Measurements from ENCODE around the gene UBE2D2. TPM values are rescaled to one million over a fixed set of nuclear protein-coding genes. Genes with fewer than 3 reads are reported as not detected.
A peak's percentile ranks its signal among the peaks of the same experiment; 100 is the strongest.

Gene UBE2D2
- total and polyA plus RNA-seq, 2 donors (not counting 1 experiment from before 2014, with no cell fraction given): 64.3 to 168 TPM

- H3K9ac ChIP-seq (ENCODE audit: low read length): peak overlapping the region; percentile 51
- H3K27ac ChIP-seq (ENCODE audit: low read length in 2 of 2): peak overlapping the region; percentile 60 to 78
- no peaks in the 10 kb centered on the region for H3K27me3 ChIP-seq (replicated peaks in 1 of 4; ENCODE audit: control extremely low read depth in 1 of 4, control insufficient read depth in 3 of 4, insufficient read depth in 4 of 4, low read length in 3 of 4)
- Mint-ChIP-seq H3K4me3 (peak overlapping the region; percentile 89), H3K9me3 (ENCODE audit: insufficient read depth) (no peaks in the 10 kb centered on the region), H3K27ac (peak overlapping the region; percentile 96), H3K4me1 (peaks cover 90% of the 10 kb centered on the region), H3K27me3 (no peaks in the 10 kb centered on the region)
- peaks cover 99% of the 10 kb centered on the region for H4K20me1 ChIP-seq (ENCODE audit: control insufficient read depth, insufficient read depth, low read length, poor library complexity, severe bottlenecking)
- H3K79me2 ChIP-seq (ENCODE audit: control insufficient read depth, insufficient read depth, low read length): peaks cover 99% of the 10 kb centered on the region
- intact Hi-C loops (cut with micrococcal nuclease): no loop called here
- peak overlapping the region; percentile 94 for H3K4me2 ChIP-seq (replicated peaks; ENCODE audit: low read depth, low read length, poor library complexity, severe bottlenecking)
- peaks cover 0 to 26% of the 10 kb centered on the region in 2 experiments for H3K36me3 ChIP-seq (replicated peaks in 1 of 2; ENCODE audit: control extremely low read depth in 1 of 2, control insufficient read depth in 1 of 2, extremely low read depth in 1 of 2, insufficient read depth in 2 of 2, low read length in 1 of 2)
- DNase-seq (peak; percentile 36), ATAC-seq (ENCODE audit: low read depth) (no peak)
- ChIA-PET POLR2A (interaction anchor here (0.8 to 2.4 kb wide), 11 partner anchors 8 to 96 kb away, joined by 3 to 10 read pairs (median 4); partner anchors contain the start of genes CXXC5 and UBE2D2), CTCF (interaction anchor here (5.0 to 15.3 kb wide), 3 partner anchors 10 to 108 kb away, joined by 21 to 188 read pairs (median 82); no protein-coding TSS in a partner anchor)
- H3K4me1 ChIP-seq (ENCODE audit: control insufficient read depth in 2 of 2, insufficient read depth in 2 of 2, low read length in 2 of 2): peaks cover 98 to 100% of the 10 kb centered on the region in 2 donors
- H2AFZ ChIP-seq (ENCODE audit: insufficient read depth, low read depth, low read length, poor library complexity, severe bottlenecking): no peak overlapping the region
- no peaks in the 10 kb centered on the region for H3K9me3 ChIP-seq (ENCODE audit: control extremely low read depth in 1 of 3, control insufficient read depth in 2 of 3, insufficient read depth in 1 of 3, low read length in 2 of 3)
- 39% methylated on average over 5 of the region's 12 CpGs for WGBS (ENCODE audit: insufficient coverage)
- peak overlapping the region in 4 of 5 experiments; percentile 6 to 36 (median 34) for H3K4me3 ChIP-seq (ENCODE audit: control extremely low read depth in 1 of 5, extremely low read depth in 1 of 5, insufficient read depth in 1 of 5, low read depth in 2 of 5, low read length in 4 of 5)
- TF ChIP-seq EZH2 (IDR thresholded peaks at IDR 0.05; ENCODE audit: borderline replicate concordance, insufficient read depth, low read depth, low read length, poor library complexity, severe bottlenecking) (no peak), CTCF (IDR thresholded peaks at IDR 0.05) (no peak)
Measured at GRCh38 chr5:139657363-139658321, 96.5 kb downstream of the UBE2D2 start.

All from B cell (primary cell).